HepG2 (cell line): ENCODE measurements around the gene PCBP4. TPM values are rescaled to one million over a fixed set of nuclear protein-coding genes. Genes with fewer than 3 reads are reported as not detected.

ENCODE experiments used
- FOXC1 ChIP-seq: sonication (generic); formaldehyde crosslinking; IDR thresholded peaks from 2 replicates; pipeline ENCODE4 v1.8.0; 2022; ENCODE audit warnings: mild to moderate bottlenecking, missing genetic modification reagents, borderline replicate concordance
- FOXK2 ChIP-seq: fragments of 450-650 bp; IDR thresholded peaks from 2 replicates; pipeline ENCODE4 v1.6.1; 2016
- GRHL1 ChIP-seq: sonication (generic); formaldehyde crosslinking; conservative IDR thresholded peaks from 2 replicates; pipeline ENCODE4 v1.8.0; 2022; ENCODE audit warnings: missing genetic modification reagents
- HIVEP1 ChIP-seq: sonication (generic); formaldehyde crosslinking; IDR thresholded peaks from 2 replicates; pipeline ENCODE4 v1.4.0; 2020; ENCODE audit warnings: mild to moderate bottlenecking, missing genetic modification reagents
- HOXA9 ChIP-seq: sonication (generic); formaldehyde crosslinking; IDR thresholded peaks from 2 replicates; pipeline ENCODE4 v1.8.1; 2022; ENCODE audit warnings: missing genetic modification reagents, mild to moderate bottlenecking, moderate library complexity, borderline replicate concordance
- KLF13 ChIP-seq: sonication (generic); formaldehyde crosslinking; IDR thresholded peaks from 2 replicates; pipeline ENCODE4 v1.4.0; 2020; ENCODE audit warnings: mild to moderate bottlenecking, missing genetic modification reagents
- NFIB ChIP-seq: sonication (generic); formaldehyde crosslinking; IDR thresholded peaks from 2 replicates; pipeline ENCODE4 v1.9.0; 2021; ENCODE audit warnings: missing genetic modification reagents, mild to moderate bottlenecking, borderline replicate concordance
- SIN3A ChIP-seq: IDR thresholded peaks from 2 replicates; pipeline ENCODE4 v1.6.1; 2011; ENCODE audit warnings: low read depth, mild to moderate bottlenecking, control low read depth, low read length, borderline replicate concordance
- SP5 ChIP-seq: IDR thresholded peaks from 2 replicates; pipeline ENCODE4 v1.6.1; 2016; ENCODE audit warnings: low read depth, borderline replicate concordance
- ZBTB39 ChIP-seq: sonication (generic); formaldehyde crosslinking; IDR thresholded peaks from 2 replicates; pipeline ENCODE4 v1.5.0; 2020; ENCODE audit warnings: missing genetic modification reagents
- ZFP36L2 ChIP-seq: sonication (generic); formaldehyde crosslinking; IDR thresholded peaks from 2 replicates; pipeline ENCODE4 v1.4.0; 2020; ENCODE audit warnings: missing genetic modification reagents
- ZNF136 ChIP-seq: sonication (generic); formaldehyde crosslinking; IDR thresholded peaks from 2 replicates; pipeline ENCODE4 v1.8.1; 2022; ENCODE audit warnings: low read depth, mild to moderate bottlenecking, moderate library complexity, missing genetic modification reagents
- ZNF414 ChIP-seq: sonication (generic); formaldehyde crosslinking; IDR thresholded peaks from 2 replicates; pipeline ENCODE4 v1.5.0; 2020; ENCODE audit warnings: missing genetic modification reagents
- ZNF503 ChIP-seq: sonication (generic); formaldehyde crosslinking; IDR thresholded peaks from 2 replicates; pipeline ENCODE4 v1.4.0; 2020; ENCODE audit warnings: missing genetic modification reagents
- ZNF543 ChIP-seq: sonication (generic); formaldehyde crosslinking; IDR thresholded peaks from 2 replicates; pipeline ENCODE4 v1.4.0; 2020; ENCODE audit warnings: mild to moderate bottlenecking, missing genetic modification reagents
- ZNF670 ChIP-seq: sonication (generic); formaldehyde crosslinking; IDR thresholded peaks from 2 replicates; pipeline ENCODE4 v1.8.0; 2022; ENCODE audit warnings: mild to moderate bottlenecking, missing genetic modification reagents, borderline replicate concordance
- polyA plus RNA-seq, 8 experiments: library from polyadenylated mRNA; depleted of rRNA in 3 of 8; stranded (reverse) in 7 of 8; unstranded in 1 of 8; fragments of >200 nt; fragmentation: Illumina TruSeq in 4 of 8; extraction: Trizol in 4 of 8; gene quantifications; 2 replicates each; pipeline versions ENCODE4 v1.2.1 to v1.2.3, GENCODE V29; 2011 to 2016; ENCODE audit warnings: low read depth in 4 of 8, missing spikeins in 1 of 8, mixed read lengths in 1 of 8; ENCODE audit not compliant: insufficient read depth in 1 of 8
- total RNA-seq, 5 experiments: library from RNA; depleted of rRNA; stranded (reverse); fragments of >200 nt; fragmentation: Illumina TruSeq; extraction: Trizol; gene quantifications; 2 replicates each; pipeline ENCODE4 v1.2.3, GENCODE V29; 2016; ENCODE audit warnings: low read depth in 1 of 5
- TF ChIP-seq, protein P1 (sequence below): sonication (generic); formaldehyde crosslinking; IDR thresholded peaks from 2 replicates; pipeline ENCODE4 v1.4.0; 2020; ENCODE audit warnings: missing genetic modification reagents, mild to moderate bottlenecking, borderline replicate concordance

The PCBP4 gene
- total and polyA plus RNA-seq, 2 of the 13 experiments (the other 11 are each of a cell fraction or from before 2014, with no cell fraction given), result 36.8 to 51.3 TPM

- TF ChIP-seq ZBTB39 (CRISPR knock-in tag) (no peak), HOXA9 (CRISPR knock-in tag) (no peak), ZNF670 (CRISPR knock-in tag) (no peak), HIVEP1 (CRISPR knock-in tag) (no peak; the same call in 1 of the 2 replicates), ZFP36L2 (no peak), ZNF136 (no peak), FOXC1 (no peak; the same call in 1 of the 2 replicates), SIN3A (no peak), ZNF503 (CRISPR knock-in tag) (0 out of 2 replicates have a peak, but pooled peaks have one; percentile 13), ZNF543 (peak; percentile 14; the same call in 1 of the 2 replicates), KLF13 (CRISPR knock-in tag) (0 out of 2 replicates have a peak, but pooled peaks have one; percentile 71), FOXK2 (0 out of 2 replicates have a peak, but pooled peaks have one; percentile 23), ZNF414 (CRISPR knock-in tag) (peak; percentile 2; the same call in 1 of the 2 replicates), SP5 (peak; percentile 30; the same call in 1 of the 2 replicates), GRHL1 (CRISPR knock-in tag) (no peak), NFIB (CRISPR knock-in tag) (no peak)
- TF ChIP-seq, protein P1, sequence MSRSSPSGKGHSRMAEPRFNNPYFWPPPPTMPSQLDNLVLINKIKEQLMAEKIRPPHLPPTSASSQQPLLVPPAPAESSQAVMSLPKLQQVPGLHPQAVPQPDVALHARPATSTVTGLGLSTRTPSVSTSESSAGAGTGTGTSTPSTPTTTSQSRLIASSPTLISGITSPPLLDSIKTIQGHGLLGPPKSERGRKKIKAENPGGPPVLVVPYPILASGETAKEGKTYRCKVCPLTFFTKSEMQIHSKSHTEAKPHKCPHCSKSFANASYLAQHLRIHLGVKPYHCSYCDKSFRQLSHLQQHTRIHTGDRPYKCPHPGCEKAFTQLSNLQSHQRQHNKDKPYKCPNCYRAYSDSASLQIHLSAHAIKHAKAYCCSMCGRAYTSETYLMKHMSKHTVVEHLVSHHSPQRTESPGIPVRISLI (CRISPR knock-in tag), result no peak
Measured at GRCh38 chr3:51942603-51943450, 24.4 kb downstream of the PCBP4 start (continued).
